ENCODE measurements around the gene KPNB1.

DNA sequence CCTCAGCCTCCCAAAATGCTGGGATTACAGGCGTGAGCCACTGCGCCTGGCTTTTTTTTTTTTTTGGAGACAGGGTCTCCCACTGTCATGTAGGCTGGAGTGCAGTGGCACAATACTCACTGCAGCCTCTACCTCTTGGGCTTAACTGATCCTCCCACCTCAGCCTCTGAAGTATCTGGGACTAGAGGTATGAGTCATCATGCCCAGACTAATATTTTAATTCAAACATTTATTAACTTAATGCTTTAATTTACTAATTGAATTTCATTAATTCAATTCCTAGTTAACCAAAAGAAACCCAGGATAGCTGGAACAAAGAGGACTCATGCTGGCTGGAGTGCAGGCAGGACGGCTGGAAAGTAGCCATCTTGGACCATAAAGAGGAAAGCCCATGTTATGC lies 14.0 kb upstream of the KPNB1 start:
- TF ChIP-seq EP300 (IDR thresholded peaks at IDR 0.05) = no peak
- TF ChIP-seq, protein P1, sequence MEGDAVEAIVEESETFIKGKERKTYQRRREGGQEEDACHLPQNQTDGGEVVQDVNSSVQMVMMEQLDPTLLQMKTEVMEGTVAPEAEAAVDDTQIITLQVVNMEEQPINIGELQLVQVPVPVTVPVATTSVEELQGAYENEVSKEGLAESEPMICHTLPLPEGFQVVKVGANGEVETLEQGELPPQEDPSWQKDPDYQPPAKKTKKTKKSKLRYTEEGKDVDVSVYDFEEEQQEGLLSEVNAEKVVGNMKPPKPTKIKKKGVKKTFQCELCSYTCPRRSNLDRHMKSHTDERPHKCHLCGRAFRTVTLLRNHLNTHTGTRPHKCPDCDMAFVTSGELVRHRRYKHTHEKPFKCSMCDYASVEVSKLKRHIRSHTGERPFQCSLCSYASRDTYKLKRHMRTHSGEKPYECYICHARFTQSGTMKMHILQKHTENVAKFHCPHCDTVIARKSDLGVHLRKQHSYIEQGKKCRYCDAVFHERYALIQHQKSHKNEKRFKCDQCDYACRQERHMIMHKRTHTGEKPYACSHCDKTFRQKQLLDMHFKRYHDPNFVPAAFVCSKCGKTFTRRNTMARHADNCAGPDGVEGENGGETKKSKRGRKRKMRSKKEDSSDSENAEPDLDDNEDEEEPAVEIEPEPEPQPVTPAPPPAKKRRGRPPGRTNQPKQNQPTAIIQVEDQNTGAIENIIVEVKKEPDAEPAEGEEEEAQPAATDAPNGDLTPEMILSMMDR (IDR thresholded peaks at IDR 0.05) = no peak

All from tibial nerve (tissue), 4 donors.